G401 (cell line): ENCODE results near the gene TEP1. TPM values are rescaled to one million over a fixed set of nuclear protein-coding genes. Genes with fewer than 3 reads are reported as not detected.
A peak's percentile ranks its signal among the peaks of the same experiment; 100 is the strongest.
"Not testable (repeated sequence)": the region's sequence is repeated elsewhere in the genome, so short reads cannot be mapped to it uniquely, and the experiment has no call there.

Experiments used
- DNase-seq: peaks from one replicate; pipeline ENCODE4 v3.0.0-alpha.2; 2015; ENCODE audit warnings: low spot score
- in situ Hi-C: cut with HindIII; loops from 2 replicates; pipeline ENCODE4 v1.10.0; 2016; ENCODE audit warnings: low sequenced_read_pairs, mixed read lengths
- total RNA-seq: library from RNA; depleted of rRNA; stranded (reverse); fragments of >200 nt; shearing (Covaris generic); gene quantifications from 2 replicates; pipeline ENCODE4 v1.2.3, GENCODE V29; 2014

TEP1 gene
- total RNA-seq, 1 experiment from 2014 or later: 9.3 TPM

DNA sequence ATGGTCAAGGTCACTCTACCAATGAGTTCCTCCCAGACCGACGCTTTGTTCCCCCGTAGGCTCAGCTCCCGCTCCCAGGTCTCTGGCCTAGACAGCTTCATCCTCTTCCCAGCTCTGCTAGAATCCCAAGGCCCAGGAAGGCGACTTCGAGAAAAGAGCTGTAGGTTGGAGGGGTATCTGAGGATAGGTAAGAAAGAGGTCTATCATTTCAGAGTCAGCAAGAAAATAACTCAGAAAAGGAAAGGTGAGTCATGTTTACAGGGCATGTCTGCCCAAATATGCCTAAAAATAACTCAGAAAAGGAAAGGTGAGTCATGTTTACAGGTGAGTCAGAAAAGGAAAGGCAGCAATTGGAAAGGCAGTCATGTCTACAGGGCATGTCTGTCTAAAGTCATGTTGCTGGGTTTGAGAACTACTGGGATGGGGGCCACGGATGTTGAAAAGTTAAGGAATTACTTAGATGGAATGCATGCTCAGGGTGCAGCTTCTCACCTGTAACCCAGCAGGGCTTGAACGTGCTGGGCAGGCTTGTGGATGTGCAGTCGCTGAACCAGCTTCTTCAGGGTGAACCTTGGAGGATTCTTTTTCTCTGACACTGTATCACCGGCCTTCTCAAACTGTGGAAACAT lies 12.2 kb downstream of the TEP1 start:
- in situ Hi-C loops: no loop called here
- DNase-seq: no peak

DNA sequence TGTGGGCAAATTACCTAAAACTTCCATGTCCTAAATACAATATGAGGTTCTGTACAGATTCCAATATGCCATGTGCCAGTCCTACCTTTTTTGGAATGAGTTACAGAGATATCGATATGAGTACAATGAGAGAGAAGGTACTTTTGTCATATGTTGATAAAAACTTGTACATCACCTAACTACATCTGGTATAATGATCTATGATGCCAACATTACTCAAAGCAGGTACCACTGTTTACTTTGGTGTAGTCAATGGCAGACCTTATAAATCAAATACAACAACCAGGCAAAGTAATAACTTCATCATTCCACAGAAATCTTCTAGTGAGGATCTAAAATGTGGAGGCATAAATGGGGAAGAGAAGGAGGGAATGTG lies 12.7 kb downstream of the TEP1 start:
- no peak for DNase-seq
- in situ Hi-C loops: no loop called here

DNA sequence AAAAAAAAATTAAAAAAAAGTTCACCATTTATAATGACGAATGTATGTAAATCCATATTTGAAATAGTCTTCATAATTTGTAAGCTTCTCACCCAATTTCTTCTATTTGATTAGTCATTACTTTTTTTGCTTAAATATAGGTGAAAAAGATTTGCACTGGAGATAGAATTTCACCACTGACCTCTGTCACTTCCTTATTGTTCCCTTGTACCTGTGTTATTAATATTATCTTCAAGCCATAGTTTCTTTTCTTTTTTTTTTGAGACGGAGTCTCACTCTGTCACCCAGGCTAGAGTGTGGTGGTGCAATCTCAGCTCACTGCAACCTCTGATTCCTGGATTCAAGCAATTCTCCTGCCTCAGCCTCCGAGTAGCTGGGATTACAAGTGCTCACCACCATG lies 15.8 kb downstream of the TEP1 start:
- in situ Hi-C loops: no loop called here
- DNase-seq: no peak

DNA sequence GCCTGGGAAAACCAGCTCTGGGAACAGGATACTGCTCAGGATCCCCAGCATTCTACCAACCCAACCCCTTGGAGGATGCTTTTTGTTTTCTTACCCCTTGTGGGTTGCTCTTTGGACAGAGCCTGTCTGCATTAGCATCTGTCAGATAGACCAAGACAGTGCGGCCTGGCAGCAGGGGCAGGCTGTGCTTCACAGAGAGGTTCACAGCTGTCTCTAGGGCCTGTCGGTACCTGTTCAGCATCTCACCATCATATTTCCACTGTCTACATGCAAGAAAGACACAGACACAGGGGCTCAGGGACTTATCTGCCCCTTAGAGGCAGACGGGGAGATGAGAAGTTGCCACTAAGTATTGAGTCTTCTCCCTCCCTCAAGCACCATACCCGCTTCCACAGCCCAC lies 21.8 kb downstream of the TEP1 start:
- in situ Hi-C loops: no loop called here
- no peak for DNase-seq

DNA sequence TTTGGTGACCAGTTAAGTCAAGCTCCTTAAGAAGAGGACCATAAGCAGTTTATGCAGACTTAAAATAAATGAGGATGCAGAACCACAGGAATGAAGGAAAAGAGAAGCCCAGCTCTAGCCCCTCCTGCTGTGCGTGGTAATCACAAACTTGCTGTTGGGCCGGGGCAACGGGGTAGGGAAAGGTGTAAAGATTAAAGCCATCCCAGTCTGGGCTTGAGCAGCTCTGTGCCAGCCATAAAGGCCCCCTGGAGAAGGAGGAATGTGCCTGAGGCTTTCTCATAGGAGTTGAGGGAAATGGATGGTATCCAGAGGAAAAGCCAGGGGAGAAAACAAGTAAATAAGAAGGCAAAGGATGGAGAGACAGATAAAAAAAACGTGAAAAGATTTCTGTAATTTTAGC lies 25.1 kb downstream of the TEP1 start:
- DNase-seq: no peak
- in situ Hi-C loops: no loop called here

DNA sequence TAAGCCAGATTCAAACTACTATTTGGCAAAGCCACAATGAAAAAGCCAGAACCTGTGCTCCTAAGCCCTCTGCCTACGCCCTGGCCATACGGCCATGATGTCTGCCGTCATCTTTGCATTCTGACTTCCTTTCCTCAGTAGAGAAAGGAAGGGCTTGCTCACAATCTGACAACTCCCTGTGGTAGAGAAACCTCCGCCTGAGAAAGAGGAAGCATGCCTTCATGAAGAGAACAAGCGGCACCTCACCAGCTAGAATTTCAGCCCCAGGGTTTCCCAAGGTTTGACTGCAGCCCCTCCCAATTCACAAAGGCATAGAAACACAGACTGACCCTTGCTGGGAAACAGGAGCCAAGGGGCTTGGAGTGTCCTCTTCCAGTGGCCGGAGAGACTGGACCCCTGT lies 25.7 kb downstream of the TEP1 start:
- in situ Hi-C loops: no loop called here
- no peak for DNase-seq

DNA sequence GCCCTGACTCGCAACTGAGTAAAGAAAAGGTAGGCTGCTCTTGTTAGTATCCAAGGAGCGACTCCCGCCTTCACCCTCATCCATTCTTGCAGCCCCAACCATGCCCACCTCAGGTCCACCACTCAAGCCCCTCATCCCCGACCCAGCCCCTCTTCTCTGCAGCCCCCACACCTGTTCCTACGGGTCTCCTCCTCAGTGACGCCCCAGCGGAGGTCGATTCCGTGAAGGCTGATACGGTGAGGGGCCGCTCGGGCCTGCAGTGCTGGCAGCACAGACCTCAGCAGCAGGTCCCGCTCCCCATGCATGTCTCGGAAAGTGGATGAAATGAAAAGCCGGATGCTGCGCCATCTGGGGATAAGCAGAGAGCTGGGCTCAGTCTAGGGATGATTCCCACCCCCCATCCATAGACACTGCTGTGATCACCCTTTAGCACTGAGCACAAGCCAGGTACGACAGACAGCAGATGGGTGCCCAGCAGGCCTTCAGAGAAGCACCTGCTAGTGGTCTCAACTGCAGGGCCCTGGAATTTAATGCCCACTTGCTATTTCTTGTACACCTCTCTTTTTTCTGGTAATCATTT lies 26.9 kb downstream of the TEP1 start:
- in situ Hi-C loops: no loop called here
- DNase-seq: peak; percentile 94

DNA sequence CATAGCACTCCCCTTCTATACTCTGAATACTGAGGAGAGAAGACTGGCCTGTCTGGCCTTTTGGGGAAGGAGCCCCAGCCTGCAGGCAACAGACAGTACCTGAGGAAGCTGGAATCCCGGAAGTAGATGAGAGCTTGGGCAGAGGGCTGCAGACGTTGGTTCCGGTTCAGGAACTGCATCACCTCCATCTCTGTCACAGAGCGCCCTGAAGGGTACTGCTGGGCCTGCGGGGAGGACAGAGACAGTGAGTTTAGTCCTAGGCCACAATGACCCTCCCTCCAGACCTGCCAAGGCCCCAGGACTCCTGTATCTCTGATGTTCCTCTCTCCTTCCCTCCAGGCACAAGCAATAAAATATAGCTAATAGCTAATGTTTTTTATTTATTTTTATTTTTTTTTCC lies 28.4 kb downstream of the TEP1 start:
- in situ Hi-C loops: no loop called here

DNA sequence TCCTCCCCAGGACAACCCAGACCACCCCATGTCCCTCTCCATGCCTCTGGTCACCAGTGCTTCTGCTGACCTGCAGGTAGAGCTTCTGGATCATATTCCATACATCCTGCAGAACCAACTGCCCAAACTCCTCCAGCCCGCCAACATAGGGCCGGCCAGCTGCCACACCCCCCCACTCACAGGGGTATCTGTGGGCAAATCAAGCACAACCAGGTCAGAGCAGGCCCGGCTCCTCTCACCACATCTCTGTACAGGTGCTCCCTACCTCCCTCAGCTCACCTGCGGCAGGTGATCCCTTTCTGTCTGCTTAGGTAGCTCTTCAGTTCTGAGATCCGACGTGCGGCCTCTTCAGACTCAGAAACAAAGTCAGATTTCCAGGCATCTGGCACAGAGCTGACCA lies 29.0 kb downstream of the TEP1 start:
- in situ Hi-C loops: no loop called here

More for the DNA sequence above, 28.4 kb downstream of the TEP1 start:
- DNase-seq: no peak

DNA sequence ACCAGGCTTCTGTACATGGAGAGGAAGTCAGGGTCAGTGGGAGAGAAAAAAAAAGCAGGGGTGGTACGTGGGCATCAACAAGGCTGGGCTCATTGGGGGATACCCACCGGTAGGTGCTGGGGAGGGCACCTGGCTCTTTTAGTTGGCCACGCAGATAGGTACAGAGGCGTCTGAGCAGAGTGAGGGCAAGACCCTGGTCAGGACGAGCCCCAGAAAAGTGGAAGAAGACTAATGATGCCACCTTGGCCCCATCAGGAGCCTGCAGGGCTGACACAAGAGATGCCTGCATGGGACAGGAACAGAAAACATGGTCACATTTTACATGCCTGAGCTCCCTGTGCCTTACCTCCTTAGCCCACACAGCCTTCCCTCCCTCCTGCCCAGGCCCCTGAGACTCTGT lies 29.7 kb downstream of the TEP1 start:
- no peak for DNase-seq
- in situ Hi-C loops: no loop called here

More for the DNA sequence above, 29.0 kb downstream of the TEP1 start:
- DNase-seq: no peak

DNA sequence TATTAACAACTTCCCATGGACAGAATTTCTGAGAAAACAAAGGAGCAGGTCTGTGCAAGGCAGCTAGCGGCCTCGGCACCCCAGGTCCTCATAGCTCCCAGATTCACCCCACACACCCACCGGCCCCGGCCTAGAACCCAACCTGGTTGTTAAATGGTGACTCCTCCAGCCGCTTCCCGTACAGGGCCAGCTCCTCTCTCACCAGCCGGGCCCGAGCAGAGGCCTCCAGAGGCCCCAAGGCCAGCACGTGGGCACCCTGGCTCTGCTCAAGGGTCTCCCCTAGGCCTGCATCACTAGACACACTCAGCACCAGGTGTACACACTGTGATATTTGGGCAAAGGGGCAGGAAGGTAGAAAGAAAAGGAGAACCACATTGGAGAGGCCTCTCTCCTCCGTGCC lies 30.3 kb downstream of the TEP1 start:
- DNase-seq: no peak
- in situ Hi-C loops: no loop called here

DNA sequence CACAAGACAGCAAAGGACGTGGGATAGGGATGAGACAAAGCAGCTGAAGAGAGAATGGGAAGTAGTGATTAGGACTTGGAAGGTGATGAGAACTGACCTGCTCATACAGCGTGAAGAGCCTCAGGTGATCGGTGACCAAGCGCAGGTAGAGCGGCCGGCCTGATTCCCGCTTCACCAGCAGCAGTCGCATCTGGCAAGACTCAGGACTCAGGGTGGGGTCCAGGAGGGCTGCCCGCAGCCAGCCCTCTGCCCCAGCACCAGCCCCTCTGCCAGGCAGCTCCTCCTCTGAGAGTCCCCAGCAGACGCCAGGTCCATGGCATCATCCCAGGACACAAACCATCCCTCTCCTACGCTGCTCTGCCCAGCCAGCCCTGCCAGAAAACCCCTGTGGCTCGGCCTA lies 30.8 kb downstream of the TEP1 start:
- in situ Hi-C loops: no loop called here
- DNase-seq: no peak

DNA sequence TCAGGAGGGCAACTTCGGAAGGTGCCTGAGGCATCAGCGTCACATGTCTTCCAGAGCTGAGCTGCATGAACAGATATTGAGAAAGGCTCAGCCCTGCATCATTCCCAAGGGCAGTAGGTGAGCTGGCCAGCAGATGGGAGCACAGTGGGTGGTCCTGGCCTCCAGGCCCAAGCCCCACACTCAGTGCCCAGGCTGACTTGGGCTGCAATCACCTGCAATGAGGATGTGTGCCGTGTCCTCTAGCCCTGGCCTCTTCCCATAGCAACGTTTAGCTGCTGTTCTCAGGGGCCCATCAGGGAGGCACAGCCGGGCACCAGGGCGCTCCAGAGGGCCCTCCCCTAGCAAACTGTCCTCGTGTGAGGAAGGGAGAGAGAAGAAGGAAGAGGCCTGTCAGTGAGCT lies 32.0 kb downstream of the TEP1 start:
- DNase-seq: peak; percentile 13
- in situ Hi-C loops: no loop called here

DNA sequence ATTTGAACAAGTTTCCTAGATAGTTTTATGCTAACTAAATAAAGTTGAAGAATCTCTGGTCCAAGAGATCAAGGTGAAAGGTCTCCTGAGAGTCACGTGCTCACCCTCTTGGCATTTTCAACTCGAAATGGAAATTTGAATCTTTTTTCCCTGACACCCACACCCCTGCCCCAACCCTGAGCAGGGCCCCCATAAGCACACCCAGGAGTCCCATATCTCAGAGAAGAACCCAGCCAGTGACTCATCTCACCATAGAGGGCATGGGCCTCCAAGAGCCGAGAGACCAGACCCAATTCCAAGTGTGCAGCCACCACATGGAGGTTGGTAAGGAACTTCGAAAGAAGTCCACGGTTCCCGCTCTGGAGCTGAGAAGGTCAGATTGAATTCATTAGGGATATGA lies 32.6 kb downstream of the TEP1 start:
- in situ Hi-C loops: no loop called here
- DNase-seq: no peak

DNA sequence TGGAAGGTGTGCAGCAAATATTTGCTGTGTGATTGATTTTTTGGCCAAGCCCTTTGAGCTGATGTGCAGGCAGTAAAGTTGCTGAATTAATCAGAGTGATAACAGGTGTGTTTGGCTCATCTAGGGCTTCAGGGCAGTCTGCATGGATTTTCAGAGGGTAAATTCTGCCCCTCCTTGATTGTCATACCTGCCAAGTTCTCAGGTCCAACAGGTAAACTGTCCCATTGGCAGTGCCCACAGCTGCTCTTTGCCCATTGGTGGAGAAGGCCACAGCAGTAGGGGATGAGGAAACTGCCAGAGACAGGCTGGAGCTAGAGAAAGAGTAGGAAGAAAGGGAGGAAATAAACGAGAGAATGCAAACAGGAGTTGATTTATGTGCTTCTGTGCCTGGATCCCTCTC lies 33.6 kb downstream of the TEP1 start:
- DNase-seq: no peak
- in situ Hi-C loops: no loop called here

DNA sequence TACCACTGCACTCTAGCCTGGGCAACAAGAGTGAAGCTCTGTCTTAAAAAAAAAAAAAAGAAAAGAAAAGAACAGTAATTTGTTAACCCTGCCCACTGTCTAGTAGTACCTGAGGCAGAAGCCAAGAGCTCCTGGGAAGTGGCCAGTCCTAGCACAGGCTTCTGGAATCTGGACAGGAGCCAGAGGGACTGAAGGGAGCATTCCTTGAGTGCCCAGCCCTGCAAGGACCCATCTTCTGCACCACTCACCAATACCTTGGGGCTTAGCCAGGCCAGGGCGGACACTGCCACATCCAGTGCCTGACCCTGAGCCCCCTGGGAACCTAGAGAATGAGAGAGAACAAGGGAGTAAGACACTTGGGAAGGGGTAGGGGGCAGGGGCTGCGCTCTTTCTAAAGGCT lies 36.1 kb downstream of the TEP1 start:
- in situ Hi-C loops: no loop called here
- DNase-seq: no peak

DNA sequence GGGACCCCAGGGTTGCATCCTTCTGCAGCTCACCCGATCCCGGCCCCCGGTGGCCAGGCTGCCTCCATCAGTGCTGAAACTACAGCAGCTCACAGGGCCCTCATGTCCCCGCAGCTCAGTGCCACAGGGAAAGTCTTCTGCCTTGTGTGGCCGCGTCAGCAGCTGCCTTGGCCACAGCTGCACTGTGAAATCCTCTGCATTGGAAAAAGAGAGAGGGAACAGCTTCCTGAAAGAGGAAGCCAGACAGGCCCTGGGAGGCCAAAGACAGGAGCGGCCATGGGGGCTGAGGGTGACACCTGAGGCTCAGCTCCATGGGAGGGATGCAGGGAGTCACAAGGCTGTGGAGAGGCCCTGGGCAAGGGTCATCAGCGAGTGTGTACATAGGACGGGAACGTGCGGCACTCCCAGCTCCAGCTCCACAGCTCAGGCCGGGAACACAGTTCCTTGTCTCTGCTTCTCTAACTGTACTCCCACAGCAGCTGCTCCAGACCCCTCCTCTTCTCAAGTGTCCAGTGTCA lies 37.2 kb downstream of the TEP1 start:
- in situ Hi-C loops: no loop called here
- no peak for DNase-seq

DNA sequence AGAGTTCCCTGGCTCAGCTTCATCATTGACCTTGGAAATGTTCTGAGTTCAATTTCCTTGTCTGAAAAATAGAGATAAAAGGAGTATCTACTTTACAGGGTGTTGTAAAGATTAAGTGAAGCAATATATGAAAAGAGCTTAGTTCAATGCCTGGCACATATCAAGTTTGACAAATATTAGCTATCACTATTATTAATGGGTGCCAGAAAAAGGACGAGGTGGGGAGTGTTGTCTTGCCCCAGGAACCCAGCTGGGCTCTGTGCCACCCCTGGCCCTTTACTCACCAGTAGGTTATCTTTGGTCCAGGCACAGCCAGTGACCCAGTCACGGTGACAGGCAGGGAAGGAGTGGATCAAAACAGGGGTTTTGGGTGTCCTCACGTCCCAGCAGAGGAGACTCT lies 37.8 kb downstream of the TEP1 start:
- in situ Hi-C loops: no loop called here
- no peak for DNase-seq

DNA sequence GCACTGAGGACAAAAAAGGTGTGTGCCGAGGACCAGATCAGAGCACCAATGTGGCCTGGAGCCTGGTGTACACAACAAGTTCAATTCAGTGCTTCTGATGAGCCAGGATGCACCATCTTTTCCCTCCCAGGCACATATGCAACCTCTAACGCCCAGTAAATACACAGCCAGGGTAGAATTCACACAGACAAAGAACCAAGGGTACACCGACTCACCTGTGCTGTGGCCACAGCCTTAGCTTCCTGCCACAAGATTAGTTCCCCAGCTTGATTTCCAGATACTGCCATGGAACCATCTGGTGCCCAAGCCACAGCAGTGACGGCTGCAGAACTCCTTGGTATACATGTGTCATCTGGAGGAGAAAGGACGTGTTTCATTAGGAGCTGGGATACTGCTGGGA lies 40.5 kb downstream of the TEP1 start:
- in situ Hi-C loops: no loop called here

DNA sequence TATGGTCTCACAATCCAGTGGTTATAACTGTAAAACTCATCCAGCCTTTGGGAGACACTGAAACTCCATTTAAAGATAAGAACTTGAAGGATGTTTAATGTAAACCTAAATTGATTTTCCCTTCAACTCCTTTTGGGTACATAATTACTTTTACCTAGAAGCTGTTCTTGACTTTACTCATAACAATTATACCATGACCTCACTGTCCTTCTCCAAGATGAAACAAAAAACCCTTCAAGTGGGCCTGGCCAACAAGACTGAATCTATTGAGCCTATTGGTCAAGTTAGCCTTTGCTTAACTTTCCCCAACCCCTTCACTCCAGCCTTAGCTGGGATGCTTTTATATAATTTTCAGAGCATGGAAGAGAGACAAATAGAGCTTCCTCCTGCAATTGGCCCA lies 47.4 kb downstream of the TEP1 start:
- in situ Hi-C loops: no loop called here
- DNase-seq: no peak

More for the DNA sequence above, 40.5 kb downstream of the TEP1 start:
- DNase-seq: no peak

DNA sequence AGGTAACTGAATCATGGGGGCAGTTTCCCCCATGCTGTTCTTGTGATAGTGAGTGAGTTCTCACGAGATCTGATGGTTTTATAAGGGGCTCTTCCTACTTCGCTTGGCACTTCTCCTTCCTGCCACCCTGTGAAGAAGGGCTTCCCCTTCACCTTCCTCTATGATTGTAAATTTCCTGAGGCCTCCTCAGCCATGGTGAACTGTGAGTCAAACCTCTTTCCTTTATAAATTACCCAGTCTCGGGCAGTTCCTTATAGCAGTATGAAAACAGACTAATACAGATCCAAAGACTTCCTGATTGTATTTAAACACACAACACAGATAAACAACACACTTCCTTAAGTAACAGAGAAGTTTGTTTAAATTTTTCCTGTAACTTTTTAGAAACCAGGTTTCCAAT lies 54.8 kb downstream of the TEP1 start:
- in situ Hi-C loops, DNase-seq: not testable (repeated sequence)
